ENCODE data around the gene IPP.

Gene IPP

GRCh38 chr1:45750298-45751038, at the start of gene IPP:
IPP (minus strand) TSS chr1:45750653; CDS start chr1:45746411, 4,242 bp downstream.
- DNase-seq (peak; percentile 96 to 98), ATAC-seq (peak; percentile 98)
- Mint-ChIP-seq H3K27ac (peak within 1 kb of the TSS; percentile 97 to 98), H3K4me3 (peak within 1 kb of the TSS; percentile 93 to 96), H3K27me3 (no peaks in the 10 kb centered on the region), H3K9me3 (peaks cover 13 to 19% of the 10 kb centered on the region in 2 donors), H3K4me1 (peaks cover 21% of the 10 kb centered on the region)

- no peak for ATAC-seq
- Mint-ChIP-seq H3K27me3 (peaks cover 9% of the 10 kb centered on the region), H3K27ac (no peak overlapping the region), H3K4me3 (no peak overlapping the region), H3K4me1 (no peaks in the 10 kb centered on the region), H3K9me3 (no peaks in the 10 kb centered on the region)
- no peak for DNase-seq
Measured at GRCh38 chr1:45796946-45797345, 46.5 kb upstream of the IPP start.

GRCh38 chr1:45796381-45796780, 45.9 kb upstream of the IPP start:
- ATAC-seq, result no peak
- no peak overlapping the region for H3K27ac Mint-ChIP-seq
- H3K4me3 Mint-ChIP-seq, result no peak overlapping the region
- no peaks in the 10 kb centered on the region for H3K9me3 Mint-ChIP-seq
- H3K27me3 Mint-ChIP-seq, result peaks cover 9% of the 10 kb centered on the region
- DNase-seq, result no peak
- no peaks in the 10 kb centered on the region for H3K4me1 Mint-ChIP-seq

GRCh38 chr1:45793942-45794604, 43.6 kb upstream of the IPP start:
- no peaks in the 10 kb centered on the region for H3K9me3 Mint-ChIP-seq
- no peak for DNase-seq
- H3K27me3 Mint-ChIP-seq, result peaks cover 9% of the 10 kb centered on the region
- H3K27ac Mint-ChIP-seq, result peak overlapping the region in 1 of 2 donors; percentile 67
- peak overlapping the region in 1 of 2 donors; percentile 61 for H3K4me3 Mint-ChIP-seq
- ATAC-seq, result no peak
- no peaks in the 10 kb centered on the region for H3K4me1 Mint-ChIP-seq

GRCh38 chr1:45792744-45793143, 42.3 kb upstream of the IPP start:
- H3K9me3 Mint-ChIP-seq, result no peaks in the 10 kb centered on the region
- ATAC-seq (no peak), DNase-seq (no peak)
- no peak overlapping the region for H3K4me3 Mint-ChIP-seq
- no peaks in the 10 kb centered on the region for H3K4me1 Mint-ChIP-seq
- peaks cover 15% of the 10 kb centered on the region for H3K27me3 Mint-ChIP-seq
- peak overlapping the region in 1 of 2 donors; percentile 19 for H3K27ac Mint-ChIP-seq

GRCh38 chr1:45789601-45790000, 39.1 kb upstream of the IPP start:
- DNase-seq (no peak), ATAC-seq (no peak)
- H3K27me3 Mint-ChIP-seq, result peaks cover 30% of the 10 kb centered on the region
- no peaks in the 10 kb centered on the region for H3K9me3 Mint-ChIP-seq
- H3K27ac Mint-ChIP-seq, result no peak overlapping the region
- peaks cover 20% of the 10 kb centered on the region for H3K4me1 Mint-ChIP-seq
- no peak overlapping the region for H3K4me3 Mint-ChIP-seq

GRCh38 chr1:45787905-45788304, 37.5 kb upstream of the IPP start:
- Mint-ChIP-seq H3K4me1 (peaks cover 20% of the 10 kb centered on the region), H3K4me3 (no peak overlapping the region), H3K27ac (no peak overlapping the region), H3K9me3 (no peaks in the 10 kb centered on the region), H3K27me3 (peaks cover 22% of the 10 kb centered on the region)
- no peak for ATAC-seq
- no peak for DNase-seq

GRCh38 chr1:45785583-45785982, 35.1 kb upstream of the IPP start:
- peak overlapping the region; percentile 52 to 75 for H3K4me3 Mint-ChIP-seq
- ATAC-seq (peak; percentile 100), DNase-seq (peak; percentile 40 to 50)
- H3K4me1 Mint-ChIP-seq, result peaks cover 20% of the 10 kb centered on the region
- H3K27me3 Mint-ChIP-seq, result peaks cover 31% of the 10 kb centered on the region
- H3K27ac Mint-ChIP-seq, result peak overlapping the region in 1 of 2 donors; percentile 27
- no peaks in the 10 kb centered on the region for H3K9me3 Mint-ChIP-seq

GRCh38 chr1:45775794-45776193, 25.3 kb upstream of the IPP start:
- Mint-ChIP-seq H3K9me3 (no peaks in the 10 kb centered on the region), H3K27me3 (peaks cover 3% of the 10 kb centered on the region), H3K4me1 (no peaks in the 10 kb centered on the region), H3K4me3 (no peak overlapping the region), H3K27ac (no peak overlapping the region)
- no peak for ATAC-seq
- DNase-seq, result no peak

GRCh38 chr1:45772971-45773370, 22.5 kb upstream of the IPP start:
- H3K27me3 Mint-ChIP-seq, result no peaks in the 10 kb centered on the region
- H3K4me3 Mint-ChIP-seq, result no peak overlapping the region
- no peaks in the 10 kb centered on the region for H3K4me1 Mint-ChIP-seq
- H3K9me3 Mint-ChIP-seq, result no peaks in the 10 kb centered on the region
- H3K27ac Mint-ChIP-seq, result peak overlapping the region in 1 of 2 donors; percentile 41
- no peak for DNase-seq
- ATAC-seq, result peak; percentile 35

GRCh38 chr1:45769261-45769932, 18.9 kb upstream of the IPP start:
- DNase-seq (no peak), ATAC-seq (no peak)
- Mint-ChIP-seq H3K4me1 (no peaks in the 10 kb centered on the region), H3K9me3 (no peaks in the 10 kb centered on the region), H3K27ac (no peak overlapping the region), H3K27me3 (no peaks in the 10 kb centered on the region), H3K4me3 (no peak overlapping the region)

GRCh38 chr1:45767035-45767434, 16.6 kb upstream of the IPP start:
- ATAC-seq (no peak), DNase-seq (no peak)
- Mint-ChIP-seq H3K27me3 (no peaks in the 10 kb centered on the region), H3K9me3 (no peaks in the 10 kb centered on the region), H3K27ac (no peak overlapping the region), H3K4me1 (no peaks in the 10 kb centered on the region), H3K4me3 (no peak overlapping the region)

- Mint-ChIP-seq H3K27me3 (no peaks in the 10 kb centered on the region), H3K4me3 (no peak overlapping the region), H3K4me1 (no peaks in the 10 kb centered on the region), H3K9me3 (no peaks in the 10 kb centered on the region), H3K27ac (peak overlapping the region in 1 of 2 donors; percentile 57)
- DNase-seq, result no peak
- no peak for ATAC-seq
Measured at GRCh38 chr1:45765999-45766792, 15.7 kb upstream of the IPP start.

- ATAC-seq, result no peak
- Mint-ChIP-seq H3K27me3 (peaks cover 7% of the 10 kb centered on the region), H3K27ac (no peak overlapping the region), H3K9me3 (no peaks in the 10 kb centered on the region), H3K4me3 (no peak overlapping the region), H3K4me1 (no peaks in the 10 kb centered on the region)
- DNase-seq, result no peak
Measured at GRCh38 chr1:45762291-45762690, 11.8 kb upstream of the IPP start.

- ATAC-seq, result no peak
- no peaks in the 10 kb centered on the region for H3K4me1 Mint-ChIP-seq
- no peak overlapping the region for H3K27ac Mint-ChIP-seq
- H3K27me3 Mint-ChIP-seq, result peaks cover 7% of the 10 kb centered on the region
- peaks cover 13 to 19% of the 10 kb centered on the region in 2 donors for H3K9me3 Mint-ChIP-seq
- DNase-seq, result no peak
- no peak overlapping the region for H3K4me3 Mint-ChIP-seq
Measured at GRCh38 chr1:45755697-45756096, 5.2 kb upstream of the IPP start.

Measured in stimulated activated naive CD8-positive, alpha-beta T cell treated with anti-CD3 and anti-CD28 coated beads, Interleukin-15, amount 100 ng/mL, for 72 hours (primary cell).